Adrenal gland (tissue), 5 donors: Measurements from ENCODE around the gene TMEM139.

Experiments used
- CTCF ChIP-seq, 6 experiments: fragments of 450-650 bp in 4 of 6; fragments of 200-600 bp in 2 of 6; sonication (generic) in 1 of 6; IDR thresholded peaks; 1 replicate in 5 of 6; 2 replicates in 1 of 6; pipeline versions ENCODE4 v1.5.1 to v1.8.0; 2016 to 2021; ENCODE audit warnings: antibody characterized with exemption in 6 of 6, mild to moderate bottlenecking in 2 of 6, moderate library complexity in 1 of 6
- POLR2A ChIP-seq, 2 donors: fragments of 450-650 bp; IDR thresholded peaks; one replicate each; pipeline ENCODE4 v1.6.1; 2017; ENCODE audit warnings: antibody characterized with exemption in 2 of 2, mild to moderate bottlenecking in 2 of 2, moderate library complexity in 1 of 2
- donor health status: DM: no; HTN: no; CAD: no.

GRCh38 chr7:143252006-143252405 lies 32.8 kb upstream of the TMEM139 start:
- TF ChIP-seq POLR2A (IDR thresholded peaks at IDR 0.05) (no peak), CTCF (IDR thresholded peaks at IDR 0.05) (no peak)
